Gastrocnemius medialis (tissue), 4 donors: ENCODE measurements around the gene SLC6A4.

Experiments used
- POLR2A ChIP-seq, 2 donors: fragments of 450-650 bp; IDR thresholded peaks; one replicate each; pipeline ENCODE4 v1.6.1; 2017; ENCODE audit warnings: antibody characterized with exemption in 2 of 2, mild to moderate bottlenecking in 2 of 2, moderate library complexity in 2 of 2
- TF ChIP-seq, protein P1 (sequence below), 5 experiments: fragments of 450-650 bp in 3 of 5; fragments of 200-600 bp in 2 of 5; sonication (generic) in 2 of 5; IDR thresholded peaks in 4 of 5; conservative IDR thresholded peaks in 1 of 5; 1 replicate in 4 of 5; 2 replicates in 1 of 5; pipeline ENCODE4 v1.5.1; 2016 to 2019; ENCODE audit warnings: antibody characterized with exemption in 5 of 5, mild to moderate bottlenecking in 3 of 5, moderate library complexity in 3 of 5

DNA sequence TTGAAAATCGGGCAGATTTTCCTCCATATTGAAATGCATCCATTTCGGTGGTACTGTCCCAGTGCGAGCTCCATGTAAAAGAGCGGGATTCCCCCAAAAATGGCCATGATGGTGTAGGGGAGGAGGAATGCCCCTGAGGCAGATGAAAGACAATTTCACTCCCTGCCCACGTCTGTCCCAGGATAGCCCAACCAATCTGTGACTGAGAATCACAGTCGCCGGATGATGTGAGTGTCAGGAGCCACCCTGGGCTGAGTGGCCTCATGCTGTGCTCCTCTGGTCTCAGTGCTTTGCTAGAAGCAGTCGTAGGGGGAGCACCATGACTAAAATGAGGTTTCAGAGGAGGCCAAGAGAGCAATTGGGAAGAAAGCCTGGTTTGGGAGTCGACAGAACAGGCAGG lies 16.7 kb downstream of the SLC6A4 start:
- TF ChIP-seq, protein P1, sequence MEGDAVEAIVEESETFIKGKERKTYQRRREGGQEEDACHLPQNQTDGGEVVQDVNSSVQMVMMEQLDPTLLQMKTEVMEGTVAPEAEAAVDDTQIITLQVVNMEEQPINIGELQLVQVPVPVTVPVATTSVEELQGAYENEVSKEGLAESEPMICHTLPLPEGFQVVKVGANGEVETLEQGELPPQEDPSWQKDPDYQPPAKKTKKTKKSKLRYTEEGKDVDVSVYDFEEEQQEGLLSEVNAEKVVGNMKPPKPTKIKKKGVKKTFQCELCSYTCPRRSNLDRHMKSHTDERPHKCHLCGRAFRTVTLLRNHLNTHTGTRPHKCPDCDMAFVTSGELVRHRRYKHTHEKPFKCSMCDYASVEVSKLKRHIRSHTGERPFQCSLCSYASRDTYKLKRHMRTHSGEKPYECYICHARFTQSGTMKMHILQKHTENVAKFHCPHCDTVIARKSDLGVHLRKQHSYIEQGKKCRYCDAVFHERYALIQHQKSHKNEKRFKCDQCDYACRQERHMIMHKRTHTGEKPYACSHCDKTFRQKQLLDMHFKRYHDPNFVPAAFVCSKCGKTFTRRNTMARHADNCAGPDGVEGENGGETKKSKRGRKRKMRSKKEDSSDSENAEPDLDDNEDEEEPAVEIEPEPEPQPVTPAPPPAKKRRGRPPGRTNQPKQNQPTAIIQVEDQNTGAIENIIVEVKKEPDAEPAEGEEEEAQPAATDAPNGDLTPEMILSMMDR (IDR thresholded peaks at IDR 0.05 in 4 of 5, conservative IDR thresholded peaks at IDR 0.05 in 1 of 5): no peak
- no peak for TF ChIP-seq POLR2A (IDR thresholded peaks at IDR 0.05)
